Fibroblast of the aortic adventitia (primary cell): Measurements from ENCODE around the gene SIAH1. TPM values are rescaled to one million over a fixed set of nuclear protein-coding genes. Genes with fewer than 3 reads are reported as not detected.

Source experiments
- DNase-seq: peaks from one replicate; pipeline ENCODE4 v3.0.0-alpha.2; 2010; ENCODE audit warnings: low read depth
- H3K4me3 ChIP-seq: 2 replicates; pipeline ENCODE4 v1.5.1; 2011; ENCODE audit warnings: low read depth, mild to moderate bottlenecking, control low read depth, low read length, moderate library complexity
- total RNA-seq: library from RNA; depleted of rRNA; stranded (reverse); fragments of >200 nt; gene quantifications from 2 replicates; pipeline ENCODE4 v1.2.3, GENCODE V29; 2012; ENCODE audit warnings: low replicate concordance
- TF ChIP-seq, protein P1 (sequence below): IDR thresholded peaks from 2 replicates; pipeline ENCODE4 v1.5.1; 2011; ENCODE audit warnings: mild to moderate bottlenecking, low read length, control low read depth, inconsistent platforms; ENCODE audit not compliant: insufficient read depth

The SIAH1 gene
- total RNA-seq, 1 donor, result 36.5 TPM

DNA sequence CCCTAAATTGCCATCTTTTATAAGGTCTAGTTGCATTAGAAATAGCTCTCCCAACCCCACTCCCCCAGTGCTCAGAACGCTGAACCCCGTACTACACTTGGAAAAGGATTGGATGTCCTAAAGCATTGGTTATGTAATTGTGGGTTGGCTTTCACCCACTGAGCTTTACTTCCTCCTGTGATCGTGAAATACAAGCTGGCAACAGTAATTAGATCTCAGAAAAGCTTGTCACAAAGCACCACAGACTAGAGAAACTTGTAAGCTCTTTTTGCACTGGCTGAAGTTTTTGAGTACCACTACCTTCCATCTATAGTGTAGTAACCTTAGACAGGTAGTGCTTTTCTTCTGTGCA is 54.4 kb downstream of the SIAH1 start:
- H3K4me3 ChIP-seq, result no peak overlapping the region
- TF ChIP-seq, protein P1, sequence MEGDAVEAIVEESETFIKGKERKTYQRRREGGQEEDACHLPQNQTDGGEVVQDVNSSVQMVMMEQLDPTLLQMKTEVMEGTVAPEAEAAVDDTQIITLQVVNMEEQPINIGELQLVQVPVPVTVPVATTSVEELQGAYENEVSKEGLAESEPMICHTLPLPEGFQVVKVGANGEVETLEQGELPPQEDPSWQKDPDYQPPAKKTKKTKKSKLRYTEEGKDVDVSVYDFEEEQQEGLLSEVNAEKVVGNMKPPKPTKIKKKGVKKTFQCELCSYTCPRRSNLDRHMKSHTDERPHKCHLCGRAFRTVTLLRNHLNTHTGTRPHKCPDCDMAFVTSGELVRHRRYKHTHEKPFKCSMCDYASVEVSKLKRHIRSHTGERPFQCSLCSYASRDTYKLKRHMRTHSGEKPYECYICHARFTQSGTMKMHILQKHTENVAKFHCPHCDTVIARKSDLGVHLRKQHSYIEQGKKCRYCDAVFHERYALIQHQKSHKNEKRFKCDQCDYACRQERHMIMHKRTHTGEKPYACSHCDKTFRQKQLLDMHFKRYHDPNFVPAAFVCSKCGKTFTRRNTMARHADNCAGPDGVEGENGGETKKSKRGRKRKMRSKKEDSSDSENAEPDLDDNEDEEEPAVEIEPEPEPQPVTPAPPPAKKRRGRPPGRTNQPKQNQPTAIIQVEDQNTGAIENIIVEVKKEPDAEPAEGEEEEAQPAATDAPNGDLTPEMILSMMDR, result no peak
- DNase-seq, result peak; percentile 28

DNA sequence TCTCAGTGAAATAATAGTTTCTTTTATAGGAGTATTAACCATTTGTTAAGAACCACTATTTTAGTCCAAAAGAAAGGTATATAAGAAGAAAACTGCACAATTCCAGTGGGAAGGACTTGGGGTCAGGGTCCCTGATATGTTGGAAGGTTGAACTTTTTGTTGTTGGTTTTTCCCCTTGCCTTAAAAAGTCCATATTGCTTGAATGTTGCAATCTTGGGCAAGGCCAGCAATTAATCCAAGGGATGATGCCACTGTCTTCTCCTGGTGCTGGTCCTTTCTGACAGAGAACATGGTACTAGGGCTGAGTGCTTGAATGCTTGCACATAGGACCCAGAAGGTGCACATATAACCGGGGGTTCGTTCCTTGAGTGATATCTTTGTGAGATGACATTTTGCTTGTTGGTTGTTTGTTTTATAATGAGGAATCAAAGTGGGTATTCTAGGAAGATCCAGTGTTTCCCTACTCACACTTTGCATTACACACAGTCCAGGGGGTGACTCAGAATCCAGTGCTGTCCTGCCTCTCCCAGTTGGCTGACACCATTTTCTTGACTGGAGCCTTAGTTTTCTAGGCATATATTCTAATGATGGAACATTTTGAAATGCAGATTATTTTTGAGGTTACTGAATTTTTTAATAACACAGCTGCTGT is 54.9 kb downstream of the SIAH1 start:
- DNase-seq, result peak; percentile 26
- TF ChIP-seq, protein P1, result no peak
- no peak overlapping the region for H3K4me3 ChIP-seq

DNA sequence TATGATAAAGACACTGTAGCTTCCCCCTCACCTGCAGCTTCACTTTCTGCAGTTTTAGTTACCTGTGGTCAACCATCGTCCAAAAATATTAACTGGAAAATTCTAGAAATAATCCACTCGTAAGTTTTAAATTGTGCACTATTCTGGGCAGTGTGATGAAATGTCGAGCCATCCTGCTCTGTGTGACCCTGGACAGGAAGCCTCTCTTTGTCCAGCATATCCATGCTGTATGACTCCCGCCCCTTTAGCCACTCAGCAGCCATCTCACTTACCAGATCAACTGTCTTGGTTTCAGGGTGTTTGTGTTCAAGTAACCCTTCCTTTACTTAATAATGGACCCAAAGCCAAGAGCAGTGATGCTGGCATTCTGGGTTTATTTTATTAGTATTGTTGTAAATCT is 56.1 kb downstream of the SIAH1 start:
- TF ChIP-seq, protein P1, result no peak
- H3K4me3 ChIP-seq, result no peak overlapping the region
- DNase-seq, result no peak

DNA sequence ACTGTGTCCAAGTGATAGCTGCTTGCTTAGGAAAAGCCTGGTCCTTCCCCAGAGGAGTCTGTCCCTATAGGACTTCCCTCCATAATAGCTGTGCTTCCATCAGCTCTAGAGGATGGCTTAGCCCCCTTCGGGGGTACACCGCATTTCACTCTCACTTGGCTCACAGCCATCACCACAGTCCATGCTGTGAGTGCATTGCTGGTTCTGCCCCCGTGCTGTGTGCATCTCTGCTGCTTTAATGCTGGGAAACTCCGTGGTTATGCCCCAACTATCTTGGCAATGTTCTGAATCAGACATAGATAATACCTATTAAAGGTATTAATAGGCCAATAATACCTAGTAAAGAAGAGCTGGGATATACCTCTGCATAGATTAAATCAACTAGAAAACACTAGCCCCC is 58.3 kb downstream of the SIAH1 start:
- TF ChIP-seq, protein P1, result no peak
- no peak for DNase-seq
- no peak overlapping the region for H3K4me3 ChIP-seq

DNA sequence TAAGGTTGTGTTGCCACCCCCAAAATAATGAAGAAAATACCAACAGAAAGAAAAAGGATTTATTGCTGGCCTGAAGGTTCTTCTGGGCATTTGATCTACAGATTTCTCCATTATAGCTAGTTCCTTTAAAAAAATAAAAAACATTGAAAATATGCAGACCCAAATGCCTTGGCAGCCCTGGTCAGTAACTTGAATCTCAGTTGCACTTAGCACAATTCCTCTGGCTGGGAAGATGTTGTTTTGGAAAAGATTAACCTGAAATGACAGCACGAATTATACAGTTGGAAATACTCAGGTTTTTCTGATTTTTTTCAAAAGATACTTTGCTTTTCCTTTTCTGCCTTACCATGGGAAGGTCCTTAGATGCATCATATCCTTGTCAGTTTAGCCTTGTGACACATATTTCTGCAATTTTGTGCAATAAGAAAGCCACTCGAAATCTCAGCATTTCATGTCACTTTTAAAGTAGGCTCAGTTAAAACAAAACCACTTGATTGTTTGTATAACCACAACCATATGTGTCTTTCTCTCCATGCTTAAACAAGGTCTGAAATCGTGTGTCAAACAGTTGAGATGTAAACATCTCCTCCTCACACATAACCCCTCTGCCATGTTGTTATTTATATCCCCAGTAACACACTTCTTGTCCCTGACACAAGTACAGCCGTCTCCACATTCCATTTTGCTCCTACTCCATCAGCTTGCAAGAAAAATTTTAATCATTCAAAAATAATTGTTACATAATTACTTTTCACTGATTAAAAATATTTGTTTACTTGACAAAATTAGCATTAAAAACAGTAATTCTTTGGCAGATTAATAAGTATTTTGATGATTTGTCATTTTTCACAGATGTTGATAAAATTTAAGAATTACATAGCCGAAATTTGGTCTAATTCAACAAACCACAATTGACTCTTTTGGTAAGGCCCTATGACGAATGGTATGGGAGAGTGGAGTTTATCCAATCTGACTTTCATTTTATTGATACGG is 61.1 kb downstream of the SIAH1 start:
- peak; percentile 55 for DNase-seq
- no peak overlapping the region for H3K4me3 ChIP-seq
- TF ChIP-seq, protein P1, result no peak

DNA sequence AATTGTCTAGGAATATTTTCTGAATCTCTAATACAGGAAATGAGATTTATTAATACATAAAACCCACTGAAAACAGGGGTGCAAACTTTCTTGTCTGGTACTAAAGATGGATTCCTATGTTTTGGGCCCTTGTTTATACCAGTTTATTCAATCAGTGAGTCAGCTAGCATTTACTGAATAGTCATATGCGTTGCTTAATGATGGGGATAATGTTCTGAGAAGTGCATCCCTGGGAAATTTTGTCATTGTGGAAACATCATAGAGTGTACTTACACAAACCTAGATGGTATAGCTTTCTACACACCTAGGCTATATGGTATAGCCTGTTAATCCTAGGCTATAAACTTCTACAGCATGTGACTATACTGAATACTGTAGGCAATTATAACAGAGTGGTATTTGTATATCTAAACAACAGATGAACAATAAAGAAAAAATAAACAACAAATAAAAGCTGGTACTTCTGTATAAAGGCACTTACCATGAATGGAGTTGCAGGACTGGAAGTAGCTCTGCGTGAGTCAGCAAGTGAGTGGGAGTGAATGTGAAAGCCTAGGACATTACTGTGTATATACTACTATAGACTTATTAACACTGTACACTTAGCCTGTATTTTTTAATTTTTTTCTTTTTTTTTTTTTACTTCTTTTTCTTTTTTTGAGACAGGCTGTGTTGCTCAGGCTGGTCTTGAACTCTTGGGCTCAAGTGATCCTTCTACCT is 63.7 kb downstream of the SIAH1 start:
- peak; percentile 34 for DNase-seq
- TF ChIP-seq, protein P1, result no peak
- no peak overlapping the region for H3K4me3 ChIP-seq
